ENCODE data around the gene ACOT11.

Gene ACOT11

GRCh38 chr1:54538538-54538937 is 9.5 kb upstream of the ACOT11 start:
- DNase-seq, result no peak

GRCh38 chr1:54540582-54541295 is 7.3 kb upstream of the ACOT11 start:
- DNase-seq, result no peak

GRCh38 chr1:54542120-54542961 is 5.7 kb upstream of the ACOT11 start:
- DNase-seq, result peak; percentile 53

GRCh38 chr1:54542962-54543539 is 5.0 kb upstream of the ACOT11 start:
- DNase-seq, result no peak

GRCh38 chr1:54543729-54544496 is 4.1 kb upstream of the ACOT11 start:
- no peak for DNase-seq

GRCh38 chr1:54545916-54546635 is 2.0 kb upstream of the ACOT11 start:
- DNase-seq, result no peak

- no peak for DNase-seq
Observed at GRCh38 chr1:54546651-54547401, 1.2 kb upstream of the ACOT11 start.

GRCh38 chr1:54548389-54549044 is 489 bp downstream of the ACOT11 start:
- no peak for DNase-seq

GRCh38 chr1:54549181-54549924 is 1.3 kb downstream of the ACOT11 start:
- DNase-seq, result no peak

- no peak for DNase-seq
Observed at GRCh38 chr1:54551891-54552290, 3.9 kb downstream of the ACOT11 start.

- DNase-seq, result no peak
Observed at GRCh38 chr1:54553602-54554313, 5.7 kb downstream of the ACOT11 start.

- no peak for DNase-seq
Observed at GRCh38 chr1:54556110-54556509, 8.1 kb downstream of the ACOT11 start.

- DNase-seq, result no peak
Observed at GRCh38 chr1:54557671-54558355, 9.8 kb downstream of the ACOT11 start.

- DNase-seq, result no peak
Observed at GRCh38 chr1:54558434-54559030, 10.5 kb downstream of the ACOT11 start.

- DNase-seq, result no peak
Observed at GRCh38 chr1:54559111-54559548, 11.1 kb downstream of the ACOT11 start.

- no peak for DNase-seq
Observed at GRCh38 chr1:54559771-54560231, 11.8 kb downstream of the ACOT11 start.

GRCh38 chr1:54564312-54565112 is 16.5 kb downstream of the ACOT11 start:
- DNase-seq, result no peak

GRCh38 chr1:54565113-54565501 is 17.1 kb downstream of the ACOT11 start:
- DNase-seq, result no peak

Measured in stimulated activated CD4-positive, alpha-beta T cell treated with anti-CD3 and anti-CD28 coated beads, Interleukin-4, amount 100 ng/mL, for 24 hours (primary cell).